ENCODE data around the gene KIAA0586.

KIAA0586 gene

GRCh38 chr14:58593977-58594376, 166.5 kb downstream of the KIAA0586 start:
- in situ Hi-C loops (cut with HindIII; ENCODE audit: low sequenced_read_pairs) = no loop called here

- in situ Hi-C loops (cut with HindIII; ENCODE audit: low sequenced_read_pairs) = no loop called here
These were observed 169.5 kb downstream of the KIAA0586 start for GRCh38 chr14:58597041-58597440.

- in situ Hi-C loops (cut with HindIII; ENCODE audit: low sequenced_read_pairs) = no loop called here
These were observed 170.7 kb downstream of the KIAA0586 start for GRCh38 chr14:58598028-58598803.

- in situ Hi-C loops (cut with HindIII; ENCODE audit: low sequenced_read_pairs) = no loop called here
These were observed 171.4 kb downstream of the KIAA0586 start for GRCh38 chr14:58598804-58599525.

GRCh38 chr14:58599707-58600106, 172.2 kb downstream of the KIAA0586 start:
- in situ Hi-C loops (cut with HindIII; ENCODE audit: low sequenced_read_pairs) = no loop called here
